Activated B cell treated with CpG ODN at 0.5 μM for 24 hours (primary cell): ENCODE measurements around the gene CFAP300. TPM values are rescaled to one million over a fixed set of nuclear protein-coding genes. Genes with fewer than 3 reads are reported as not detected.

Source experiments
- ATAC-seq: fragments of 200-7000 bp; cut with Tn5 transposase; one replicate; pipeline ENCODE4 v1.10.0; 2021; ENCODE audit warnings: low read depth, mild to moderate bottlenecking, moderate library complexity
- CTCF ChIA-PET: fragments of 350-600 bp; sonication (Branson Sonifier 250); formaldehyde crosslinking; loops from one replicate; lab custom pipeline; 2021; ENCODE audit warnings: antibody characterized with exemption; lab: Charles Lee
- POLR2A ChIA-PET: fragments of 350-600 bp; sonication (Branson Sonifier 250); formaldehyde crosslinking; loops from one replicate; lab custom pipeline; 2021; ENCODE audit warnings: antibody characterized with exemption; lab: Charles Lee
- DNase-seq: peaks from one replicate; pipeline ENCODE4 v3.0.0; 2022
- H3K27ac Mint-ChIP-seq: one replicate; pipeline ENCODE4 v1.8.0; 2020; ENCODE audit warnings: mixed read lengths
- H3K27me3 Mint-ChIP-seq: one replicate; pipeline ENCODE4 v1.8.0; 2021; ENCODE audit warnings: mixed read lengths
- H3K36me3 Mint-ChIP-seq: one replicate; pipeline ENCODE4 v1.8.0; 2021; ENCODE audit warnings: low read depth, mixed read lengths
- H3K4me1 Mint-ChIP-seq: one replicate; pipeline ENCODE4 v1.8.0; 2021; ENCODE audit warnings: mixed read lengths
- H3K4me3 Mint-ChIP-seq: one replicate; pipeline ENCODE4 v1.8.0; 2020; ENCODE audit warnings: mild to moderate bottlenecking, mixed read lengths
- H3K9me3 Mint-ChIP-seq: one replicate; pipeline ENCODE4 v1.8.0; 2020; ENCODE audit warnings: mixed read lengths
- intact Hi-C: fragments of 100-400 bp; cut with micrococcal nuclease; formaldehyde crosslinking; loops from one replicate; pipeline ENCODE4 v1.15.1; 2024
- total RNA-seq: library from RNA; stranded (reverse); gene quantifications from 2 replicates; pipeline ENCODE4 v1.2.3, GENCODE V29; 2022
- TF ChIP-seq, protein P1 (sequence below): fragments of 200-600 bp; IDR thresholded peaks from one replicate; pipeline ENCODE4 v1.8.0; 2022; ENCODE audit warnings: antibody characterized with exemption, mild to moderate bottlenecking

Gene CFAP300
- total RNA-seq, 1 donor from 2014 or later, result not detected

DNA sequence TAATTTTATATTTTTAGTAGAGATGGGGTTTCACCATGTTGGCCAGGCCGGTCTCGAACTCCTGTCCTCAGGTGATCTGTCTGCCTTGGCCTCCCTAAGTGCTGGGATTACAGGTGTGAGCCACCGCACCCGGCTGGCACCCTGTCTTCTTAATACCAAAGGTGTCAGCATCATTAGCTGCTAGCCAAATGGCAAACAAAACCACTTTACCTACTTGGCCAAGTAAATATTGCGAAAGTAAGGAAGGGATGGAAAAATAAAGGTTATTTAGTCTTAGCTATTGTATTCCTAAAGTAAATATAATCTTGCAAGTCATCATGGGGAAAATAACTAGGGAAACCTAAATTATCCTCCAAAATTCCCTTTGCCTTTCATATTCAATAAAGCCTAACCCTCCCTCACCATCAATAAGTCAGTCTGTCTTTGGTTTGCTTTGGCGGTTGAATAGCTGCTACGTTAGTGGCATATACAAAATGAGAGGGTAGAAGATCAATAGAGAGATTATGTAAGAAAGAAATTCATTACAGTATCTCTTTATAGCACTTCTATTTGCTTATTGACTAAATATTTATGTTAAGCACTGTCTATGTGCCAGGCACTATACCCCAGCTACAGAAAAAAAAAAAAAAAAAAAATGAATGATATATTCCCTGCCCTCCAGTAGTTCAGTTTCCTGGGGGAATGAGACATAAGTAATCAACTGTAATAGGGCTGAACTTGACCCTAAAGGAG is 40.2 kb upstream of the CFAP300 start:
- Mint-ChIP-seq H3K9me3 (no peaks in the 10 kb centered on the region), H3K4me3 (no peak overlapping the region), H3K36me3 (no peaks in the 10 kb centered on the region), H3K27me3 (peaks cover 7% of the 10 kb centered on the region), H3K27ac (no peak overlapping the region), H3K4me1 (no peaks in the 10 kb centered on the region)
- ChIA-PET CTCF (interaction anchor here (0.6 to 9.8 kb wide), 17 partner anchors 8 to 1026 kb away, joined by 3 to 238 read pairs (median 4); partner anchors contain the start of gene CEP126), POLR2A (interaction anchor here (1.5 kb wide), 1 partner anchor 92 kb away, joined by 5 read pairs; the partner anchor contains the start of gene CEP126)
- TF ChIP-seq, protein P1, sequence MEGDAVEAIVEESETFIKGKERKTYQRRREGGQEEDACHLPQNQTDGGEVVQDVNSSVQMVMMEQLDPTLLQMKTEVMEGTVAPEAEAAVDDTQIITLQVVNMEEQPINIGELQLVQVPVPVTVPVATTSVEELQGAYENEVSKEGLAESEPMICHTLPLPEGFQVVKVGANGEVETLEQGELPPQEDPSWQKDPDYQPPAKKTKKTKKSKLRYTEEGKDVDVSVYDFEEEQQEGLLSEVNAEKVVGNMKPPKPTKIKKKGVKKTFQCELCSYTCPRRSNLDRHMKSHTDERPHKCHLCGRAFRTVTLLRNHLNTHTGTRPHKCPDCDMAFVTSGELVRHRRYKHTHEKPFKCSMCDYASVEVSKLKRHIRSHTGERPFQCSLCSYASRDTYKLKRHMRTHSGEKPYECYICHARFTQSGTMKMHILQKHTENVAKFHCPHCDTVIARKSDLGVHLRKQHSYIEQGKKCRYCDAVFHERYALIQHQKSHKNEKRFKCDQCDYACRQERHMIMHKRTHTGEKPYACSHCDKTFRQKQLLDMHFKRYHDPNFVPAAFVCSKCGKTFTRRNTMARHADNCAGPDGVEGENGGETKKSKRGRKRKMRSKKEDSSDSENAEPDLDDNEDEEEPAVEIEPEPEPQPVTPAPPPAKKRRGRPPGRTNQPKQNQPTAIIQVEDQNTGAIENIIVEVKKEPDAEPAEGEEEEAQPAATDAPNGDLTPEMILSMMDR, result no peak
- intact Hi-C loops, result loop anchor here (1.0 to 10.0 kb wide), 4 partner anchors 92 to 1430 kb away; partner anchors contain the start of gene CEP126
- no peak for ATAC-seq
- DNase-seq, result no peak

DNA sequence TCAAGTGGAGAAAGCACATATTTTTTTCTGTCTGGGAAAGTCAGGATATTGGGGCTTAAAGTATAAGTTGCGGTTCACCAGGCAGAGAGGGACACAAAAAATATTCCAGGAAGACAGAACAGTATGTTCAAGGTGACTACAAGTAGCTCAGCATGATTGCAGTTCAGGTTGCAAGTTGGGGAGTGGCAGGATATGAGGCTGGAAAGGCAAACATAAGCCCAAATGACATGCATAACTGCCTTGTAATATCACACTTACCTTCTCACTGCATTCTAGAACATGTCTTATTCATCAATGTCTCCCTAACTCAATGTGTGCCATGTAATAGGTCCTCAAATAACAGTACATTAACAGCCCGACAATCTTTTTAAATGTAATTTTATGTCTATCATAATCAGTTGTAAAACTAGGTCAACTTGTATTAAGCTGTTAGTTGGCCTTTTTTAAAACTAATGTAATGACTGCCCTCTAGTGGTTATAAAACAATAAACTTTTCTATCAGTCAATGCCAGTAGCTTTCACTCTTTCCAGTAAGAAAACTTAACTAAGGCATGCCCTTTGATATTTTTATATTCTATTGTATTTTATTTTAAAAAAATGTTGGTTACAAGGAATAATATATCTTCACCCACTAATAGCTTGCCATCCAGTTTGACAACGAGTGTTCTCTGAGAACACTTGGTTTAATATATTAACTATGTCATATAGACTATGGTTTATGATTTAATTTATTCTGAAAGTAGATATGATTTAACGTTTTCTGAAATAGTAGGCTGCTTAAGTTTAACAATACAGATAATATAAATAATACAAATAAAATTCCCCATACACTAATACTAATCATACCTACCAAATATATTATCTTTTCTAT is 39.4 kb upstream of the CFAP300 start:
- ChIA-PET POLR2A (interaction anchor here (1.5 kb wide), 1 partner anchor 93 kb away, joined by 5 read pairs; the partner anchor contains the start of gene CEP126), CTCF (interaction anchor here (0.8 to 9.8 kb wide), 17 partner anchors 7 to 1027 kb away, joined by 3 to 238 read pairs (median 5); partner anchors contain the start of gene CEP126)
- no peak overlapping the region for H3K4me3 Mint-ChIP-seq
- no peaks in the 10 kb centered on the region for H3K4me1 Mint-ChIP-seq
- ATAC-seq (no peak), DNase-seq (no peak)
- no peaks in the 10 kb centered on the region for H3K9me3 Mint-ChIP-seq
- H3K27ac Mint-ChIP-seq, result no peak overlapping the region
- no peaks in the 10 kb centered on the region for H3K36me3 Mint-ChIP-seq
- TF ChIP-seq, protein P1, result peak; percentile 81
- H3K27me3 Mint-ChIP-seq, result peaks cover 11% of the 10 kb centered on the region
- intact Hi-C loops, result loop anchor here (1.0 to 10.0 kb wide), 6 partner anchors 93 to 1431 kb away; partner anchors contain the start of gene CEP126

- intact Hi-C loops, result no loop called here
- TF ChIP-seq, protein P1, result no peak
- Mint-ChIP-seq H3K36me3 (no peaks in the 10 kb centered on the region), H3K27me3 (peaks cover 11% of the 10 kb centered on the region), H3K27ac (no peak overlapping the region), H3K4me3 (no peak overlapping the region), H3K9me3 (no peaks in the 10 kb centered on the region), H3K4me1 (no peaks in the 10 kb centered on the region)
- ChIA-PET CTCF (interaction anchor here (9.8 kb wide), 1 partner anchor 149 kb away, joined by 238 read pairs; no protein-coding TSS in a partner anchor), POLR2A (no interaction called here)
- DNase-seq (no peak), ATAC-seq (no peak)
These were observed 36.3 kb upstream of the CFAP300 start for GRCh38 chr11:102010776-102011494.

DNA sequence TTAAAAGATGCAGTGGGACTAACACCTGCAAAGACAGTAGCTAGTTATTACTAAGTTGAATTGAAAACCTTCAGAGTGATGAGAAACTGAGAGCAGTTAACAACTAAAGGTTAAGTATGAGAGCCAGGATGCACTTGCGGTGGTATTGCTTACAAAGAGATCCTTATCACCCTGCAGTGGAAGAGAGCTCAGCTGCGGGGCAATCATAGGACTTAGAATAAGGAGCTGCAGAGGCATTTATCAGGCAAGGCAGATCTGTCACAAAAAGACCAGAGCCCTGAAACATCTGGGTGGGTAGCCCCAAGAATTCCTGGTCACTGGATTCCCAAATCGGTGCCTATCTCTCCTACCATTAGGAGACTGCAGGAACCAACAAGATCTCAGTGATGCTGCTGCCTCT is 34.3 kb upstream of the CFAP300 start:
- intact Hi-C loops, result no loop called here
- Mint-ChIP-seq H3K4me3 (no peak overlapping the region), H3K27ac (no peak overlapping the region), H3K9me3 (no peaks in the 10 kb centered on the region), H3K4me1 (no peaks in the 10 kb centered on the region), H3K27me3 (peaks cover 11% of the 10 kb centered on the region), H3K36me3 (no peaks in the 10 kb centered on the region)
- CTCF ChIA-PET, result interaction anchor here (9.8 kb wide), 1 partner anchor 151 kb away, joined by 238 read pairs; no protein-coding TSS in a partner anchor
- TF ChIP-seq, protein P1, result no peak
- no peak for ATAC-seq
- no peak for DNase-seq
- POLR2A ChIA-PET, result no interaction called here
